Endothelial cell of umbilical vein (primary cell): Measurements from ENCODE around the gene HHEX. TPM values are rescaled to one million over a fixed set of nuclear protein-coding genes. Genes with fewer than 3 reads are reported as not detected.

Experiments used
- BruUV-seq: library from RNA; stranded (reverse); fragments of 400-500 nt; replicated peaks from 2 replicates; lab custom pipeline; 2021; lab: Mats Ljungman, UMichigan
- CTCF ChIA-PET: fragments of 300-600, 350-600 bp; sonication (Branson Sonifier 250); formaldehyde crosslinking; loops from one replicate; lab custom pipeline; 2021; ENCODE audit warnings: antibody characterized with exemption, inconsistent platforms; lab: Charles Lee
- POLR2A ChIA-PET: fragments of 300-600, 350-600 bp; sonication (Branson Sonifier 250); formaldehyde crosslinking; loops from one replicate; lab custom pipeline; 2021; ENCODE audit warnings: antibody characterized with exemption, inconsistent platforms; lab: Charles Lee
- DNase-seq: peaks from one replicate; pipeline ENCODE4 v3.0.0-alpha.2; 2011; ENCODE audit warnings: low read depth, low spot score
- FAIRE-seq: peaks from 2 replicates; lab custom pipeline; 2011; peaks lifted over from hg19 to GRCh38; lab: Jason Lieb, UNC
- H2AFZ ChIP-seq: 2 replicates; pipeline ENCODE4 v1.6.0; 2012; ENCODE audit warnings: low read depth, low read length, control low read depth, inconsistent platforms
- H3K27ac ChIP-seq: 2 replicates; pipeline ENCODE4 v1.5.1; 2011; ENCODE audit warnings: low read depth, mild to moderate bottlenecking, control low read depth, low read length, moderate library complexity; ENCODE audit not compliant: insufficient read depth
- H3K27me3 ChIP-seq, 2 experiments: 2 replicates each; pipeline versions ENCODE4 v1.6.0 to v1.6.1; 2011; ENCODE audit warnings: low read length in 2 of 2, mixed read lengths in 1 of 2; ENCODE audit not compliant: control insufficient read depth in 2 of 2, insufficient read depth in 2 of 2
- H3K36me3 ChIP-seq, 2 experiments: 2 replicates in 1 of 2; 3 replicates in 1 of 2; pipeline ENCODE4 v1.5.1; 2011; ENCODE audit warnings: low read length in 2 of 2, mild to moderate bottlenecking in 1 of 2, moderate library complexity in 1 of 2; ENCODE audit not compliant: control insufficient read depth in 2 of 2, insufficient read depth in 2 of 2; ENCODE audit errors: extremely low read depth in 1 of 2
- H3K4me1 ChIP-seq: 3 replicates; pipeline ENCODE4 v1.5.1; 2011; ENCODE audit warnings: mild to moderate bottlenecking, low read length; ENCODE audit not compliant: control insufficient read depth, insufficient read depth; ENCODE audit errors: extremely low read depth
- H3K4me2 ChIP-seq: 2 replicates; pipeline ENCODE4 v1.6.1; 2011; ENCODE audit warnings: low read length, control low read depth, mixed read lengths; ENCODE audit not compliant: insufficient read depth
- H3K4me3 ChIP-seq, 3 experiments: fragments of 200-600 bp in 1 of 3; sonication (generic), shearing (Covaris generic) in 1 of 3; replicated peaks in 1 of 3; 2 replicates each; pipeline ENCODE4 v1.5.1; 2011 to 2016; ENCODE audit warnings: control low read depth in 3 of 3, low read length in 3 of 3, mild to moderate bottlenecking in 2 of 3, inconsistent platforms in 1 of 3, low read depth in 1 of 3, moderate library complexity in 1 of 3; ENCODE audit not compliant: insufficient read depth in 1 of 3
- H3K79me2 ChIP-seq: 2 replicates; pipeline ENCODE4 v1.6.0; 2012; ENCODE audit warnings: low read length, inconsistent platforms; ENCODE audit not compliant: control insufficient read depth, insufficient read depth
- H3K9ac ChIP-seq: replicated peaks from 2 replicates; pipeline ENCODE3; 2011; ENCODE audit warnings: low read length, control low read depth; ENCODE audit not compliant: insufficient read depth; ENCODE audit errors: extremely low read depth
- H3K9me1 ChIP-seq: replicated peaks from 3 replicates; pipeline ENCODE4 v1.6.0; 2011; ENCODE audit warnings: mild to moderate bottlenecking, low read length; ENCODE audit not compliant: control insufficient read depth, insufficient read depth; ENCODE audit errors: extremely low read depth
- H3K9me3 ChIP-seq: replicated peaks from 2 replicates; pipeline ENCODE4 v1.5.1; 2012; ENCODE audit warnings: low read length, inconsistent platforms; ENCODE audit not compliant: control insufficient read depth, insufficient read depth
- H4K20me1 ChIP-seq: replicated peaks from 2 replicates; pipeline ENCODE3; 2011; ENCODE audit warnings: mild to moderate bottlenecking, low read length; ENCODE audit not compliant: control insufficient read depth, insufficient read depth; ENCODE audit errors: extremely low read depth
- CTCF ChIP-seq, 2 donors: IDR thresholded peaks; 1 replicate in 1 of 2; 2 replicates in 1 of 2; pipeline ENCODE4 v1.5.1; 2011; ENCODE audit warnings: low read length in 2 of 2, mild to moderate bottlenecking in 2 of 2, moderate library complexity in 2 of 2, control low read depth in 1 of 2, inconsistent platforms in 1 of 2, low read depth in 1 of 2; ENCODE audit not compliant: insufficient read depth in 1 of 2; ENCODE audit errors: extremely low read depth in 1 of 2
- EZH2 ChIP-seq: IDR thresholded peaks from 2 replicates; pipeline ENCODE4 v1.6.1; 2012; ENCODE audit warnings: borderline replicate concordance, low read depth, mild to moderate bottlenecking, moderate library complexity, low read length, inconsistent platforms; ENCODE audit not compliant: severe bottlenecking
- FOS ChIP-seq: IDR thresholded peaks from 2 replicates; pipeline ENCODE4 v1.6.1; 2011; ENCODE audit warnings: mild to moderate bottlenecking, low read length, moderate library complexity, borderline replicate concordance; ENCODE audit not compliant: insufficient read depth
- GATA2 ChIP-seq: IDR thresholded peaks from 2 replicates; pipeline ENCODE4 v1.7.0; 2011; ENCODE audit warnings: low read depth, mild to moderate bottlenecking, moderate library complexity, mixed read lengths, low read length; ENCODE audit not compliant: insufficient read length, insufficient read depth
- JUN ChIP-seq: IDR thresholded peaks from 2 replicates; pipeline ENCODE4 v1.6.1; 2011; ENCODE audit warnings: borderline replicate concordance, low read depth; ENCODE audit not compliant: insufficient read length, insufficient read depth
- MAX ChIP-seq: IDR thresholded peaks from 2 replicates; pipeline ENCODE4 v1.6.1; 2011; ENCODE audit not compliant: insufficient read depth, insufficient read length
- MYC ChIP-seq: IDR thresholded peaks from one replicate; pipeline ENCODE4 v1.6.1; 2011; ENCODE audit warnings: mild to moderate bottlenecking, low read depth, low read length
- POLR2A ChIP-seq: IDR thresholded peaks from 2 replicates; pipeline ENCODE4 v1.6.1; 2012; ENCODE audit warnings: low read depth, mild to moderate bottlenecking, control low read depth, low read length
- POLR2AphosphoS5 ChIP-seq: IDR thresholded peaks from 2 replicates; pipeline ENCODE4 v1.6.1; 2012; ENCODE audit warnings: low read depth, mild to moderate bottlenecking, control low read depth, low read length, moderate library complexity; ENCODE audit not compliant: insufficient read depth
- dilution Hi-C: fragments of 300-500 bp; cut with MboI; formaldehyde crosslinking; loops from one replicate; pipeline ENCODE4 v1.15.0; 2019; ENCODE audit warnings: low sequenced_read_pairs; ENCODE audit not compliant: extremely low pct_ligation_motif_present
- intact Hi-C: fragments of 100-400 bp; cut with micrococcal nuclease; formaldehyde crosslinking; loops from one replicate; pipeline ENCODE4 v1.10.0; 2022
- polyA plus RNA-seq, 4 experiments: library from polyadenylated mRNA; depleted of rRNA in 3 of 4; stranded (reverse) in 3 of 4; unstranded in 1 of 4; fragments of >200 nt; gene quantifications; 2 replicates each; pipeline versions ENCODE4 v1.2.1 to v1.2.3, GENCODE V29; 2011 to 2012; ENCODE audit warnings: missing spikeins in 1 of 4
- total RNA-seq: library from RNA; stranded (reverse); gene quantifications from 2 replicates; pipeline ENCODE4 v1.2.3, GENCODE V29; 2021

Gene HHEX
- total and polyA plus RNA-seq, 2 donors (not counting 3 experiments of a cell fraction or from before 2014, with no cell fraction given): 81.0 to 110 TPM

GRCh38 chr10:92697663-92698511 lies 8.1 kb downstream of the HHEX start:
- dilution Hi-C loops (no loop called here), intact Hi-C loops (loop anchor here (2.0 kb wide), 1 partner anchor 59 kb away; no protein-coding TSS in a partner anchor)
- Histone ChIP-seq H3K9me1 (no peaks in the 10 kb centered on the region), H3K36me3 (peaks cover 2 to 17% of the 10 kb centered on the region in 2 experiments), H3K9me3 (no peaks in the 10 kb centered on the region), H3K79me2 (peaks cover 19% of the 10 kb centered on the region), H3K27me3 (no peaks in the 10 kb centered on the region), H3K4me2 (no peak overlapping the region), H4K20me1 (no peaks in the 10 kb centered on the region), H2AFZ (no peak overlapping the region), H3K9ac (no peak overlapping the region), H3K27ac (no peak overlapping the region), H3K4me1 (peaks cover 61% of the 10 kb centered on the region), H3K4me3 (no peak overlapping the region)
- no TSS peak for BruUV-seq
- TF ChIP-seq MAX (no peak), FOS (no peak), GATA2 (no peak), POLR2AphosphoS5 (no peak), MYC (no peak), POLR2A (no peak), JUN (no peak), EZH2 (no peak), CTCF (IDR thresholded peaks at IDR 0.05; ENCODE audit: extremely low read depth in 1 of 2, insufficient read depth in 1 of 2, low read depth in 1 of 2, low read length in 2 of 2) (no peak)
- CTCF ChIA-PET: interaction anchor here (0.8 to 2.1 kb wide), 8 partner anchors 8 to 359 kb away, joined by 3 to 6 read pairs (median 5); partner anchors contain the start of gene HHEX
- POLR2A ChIA-PET: no interaction called here
- FAIRE-seq: no peak
- peak; percentile 56 for DNase-seq
